ENCODE results near the gene KRTAP16-1. TPM values are rescaled to one million over a fixed set of nuclear protein-coding genes. Genes with fewer than 3 reads are reported as not detected.
A peak's percentile ranks its signal among the peaks of the same experiment; 100 is the strongest.

Gene KRTAP16-1
- polyA plus RNA-seq, 1 donor (not counting 4 experiments of a cell fraction or from before 2014, with no cell fraction given), result not detected

DNA sequence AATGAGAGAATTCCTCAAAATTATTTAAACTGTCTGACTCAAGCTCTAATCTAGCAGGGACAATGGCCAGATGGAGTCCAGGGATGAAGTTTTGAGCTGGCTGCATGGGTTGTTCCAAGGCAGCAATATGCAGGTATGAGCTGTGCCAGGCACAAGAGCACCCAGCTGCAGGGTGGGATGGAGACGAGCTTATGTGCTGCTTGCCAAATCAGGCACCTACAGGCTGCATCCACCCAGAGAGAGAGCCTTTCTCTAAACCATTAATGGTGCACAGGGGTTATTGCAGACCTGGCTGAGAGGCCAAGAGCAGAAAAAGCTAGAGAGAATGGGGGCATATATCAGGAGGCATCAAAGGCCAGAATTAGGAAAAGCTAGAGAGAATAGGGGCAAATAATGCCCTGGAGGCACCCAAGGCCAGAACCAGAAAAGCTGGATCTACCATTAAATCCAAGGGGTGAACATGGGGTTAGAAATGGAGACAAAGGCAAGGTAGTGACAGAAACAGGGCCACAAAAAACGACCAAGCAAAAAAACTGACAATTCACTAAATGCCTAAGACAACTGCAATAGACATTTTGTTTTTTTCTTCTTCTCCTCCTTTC lies 30.6 kb upstream of the KRTAP16-1 start:
- H3K79me2 ChIP-seq (ENCODE audit: control insufficient read depth, insufficient read depth, low read length), result no peaks in the 10 kb centered on the region
- no peaks in the 10 kb centered on the region for H4K20me1 ChIP-seq (ENCODE audit: control insufficient read depth, extremely low read depth, insufficient read depth, low read length)
- no peaks in the 10 kb centered on the region for H3K36me3 ChIP-seq (ENCODE audit: control insufficient read depth in 2 of 2, extremely low read depth in 1 of 2, insufficient read depth in 2 of 2, low read length in 2 of 2)
- H3K4me3 ChIP-seq (ENCODE audit: control insufficient read depth in 2 of 3, extremely low read depth in 1 of 3, insufficient read depth in 2 of 3, low read depth in 1 of 3, low read length in 3 of 3), result peak overlapping the region in 1 of 3 experiments; percentile 9
- no peaks in the 10 kb centered on the region for H3K27me3 ChIP-seq (ENCODE audit: control insufficient read depth, extremely low read depth, insufficient read depth, low read length)
- H3K27ac ChIP-seq (ENCODE audit: control insufficient read depth, insufficient read depth, low read length), result peak overlapping the region; percentile 43
- DNase-seq (ENCODE audit: low read depth, low spot score) (no peak), FAIRE-seq (peak; percentile 23)
- no peak for TF ChIP-seq EZH2 (IDR thresholded peaks at IDR 0.05; ENCODE audit: low read length)
- TF ChIP-seq, protein P1, sequence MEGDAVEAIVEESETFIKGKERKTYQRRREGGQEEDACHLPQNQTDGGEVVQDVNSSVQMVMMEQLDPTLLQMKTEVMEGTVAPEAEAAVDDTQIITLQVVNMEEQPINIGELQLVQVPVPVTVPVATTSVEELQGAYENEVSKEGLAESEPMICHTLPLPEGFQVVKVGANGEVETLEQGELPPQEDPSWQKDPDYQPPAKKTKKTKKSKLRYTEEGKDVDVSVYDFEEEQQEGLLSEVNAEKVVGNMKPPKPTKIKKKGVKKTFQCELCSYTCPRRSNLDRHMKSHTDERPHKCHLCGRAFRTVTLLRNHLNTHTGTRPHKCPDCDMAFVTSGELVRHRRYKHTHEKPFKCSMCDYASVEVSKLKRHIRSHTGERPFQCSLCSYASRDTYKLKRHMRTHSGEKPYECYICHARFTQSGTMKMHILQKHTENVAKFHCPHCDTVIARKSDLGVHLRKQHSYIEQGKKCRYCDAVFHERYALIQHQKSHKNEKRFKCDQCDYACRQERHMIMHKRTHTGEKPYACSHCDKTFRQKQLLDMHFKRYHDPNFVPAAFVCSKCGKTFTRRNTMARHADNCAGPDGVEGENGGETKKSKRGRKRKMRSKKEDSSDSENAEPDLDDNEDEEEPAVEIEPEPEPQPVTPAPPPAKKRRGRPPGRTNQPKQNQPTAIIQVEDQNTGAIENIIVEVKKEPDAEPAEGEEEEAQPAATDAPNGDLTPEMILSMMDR (optimal IDR thresholded peaks at IDR 0.05 in 1 of 3, IDR thresholded peaks at IDR 0.05 in 1 of 3, conservative IDR thresholded peaks at IDR 0.05 in 1 of 3; ENCODE audit: extremely low read depth in 1 of 3, insufficient read depth in 2 of 3, low read length in 3 of 3), result no peak
- no peak overlapping the region for H2AFZ ChIP-seq (ENCODE audit: control insufficient read depth, low read length)
- peak overlapping the region; percentile 24 for H3K9ac ChIP-seq (ENCODE audit: control insufficient read depth, extremely low read depth, insufficient read depth, low read length)
- H3K9me1 ChIP-seq (ENCODE audit: control insufficient read depth, extremely low read depth, insufficient read depth, low read length), result no peaks in the 10 kb centered on the region
- dilution Hi-C loops (cut with MboI; ENCODE audit: extremely low pct_ligation_motif_present, low sequenced_read_pairs), result no loop called here
- peak overlapping the region; percentile 40 for H3K4me2 ChIP-seq (ENCODE audit: control insufficient read depth, extremely low read depth, insufficient read depth, low read depth, low read length)
- no peaks in the 10 kb centered on the region for H3K9me3 ChIP-seq (ENCODE audit: control insufficient read depth, low read depth, low read length)
- peaks cover 15% of the 10 kb centered on the region for H3K4me1 ChIP-seq (ENCODE audit: control insufficient read depth, extremely low read depth, insufficient read depth, low read length)

DNA sequence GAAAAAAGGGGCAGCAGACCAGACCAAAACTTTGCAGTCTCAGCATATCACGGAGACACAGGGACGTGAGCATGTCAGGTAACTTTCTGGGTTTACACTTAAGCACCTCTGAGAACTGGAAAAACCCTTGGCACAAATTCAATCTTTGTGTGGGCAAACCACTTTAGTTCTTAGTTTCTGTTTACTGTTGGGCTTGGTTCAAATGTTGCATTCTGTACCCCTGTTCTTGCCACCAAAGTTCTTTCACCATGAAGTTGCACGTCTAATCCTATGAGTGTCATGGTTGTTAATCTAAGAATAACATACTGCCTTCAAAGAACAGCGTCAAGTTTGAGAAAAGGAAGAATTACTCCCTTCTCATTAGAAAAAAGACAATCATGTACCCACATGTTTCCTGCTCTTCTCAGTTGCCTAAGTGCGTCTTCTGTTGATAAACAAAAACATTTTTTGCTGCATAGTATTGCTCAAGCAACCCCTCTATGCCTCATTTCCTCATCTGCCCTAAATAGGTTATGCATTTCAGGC lies 29.9 kb upstream of the KRTAP16-1 start:
- Histone ChIP-seq H3K4me1 (ENCODE audit: control insufficient read depth, extremely low read depth, insufficient read depth, low read length) (peaks cover 15% of the 10 kb centered on the region), H3K9me3 (ENCODE audit: control insufficient read depth, low read depth, low read length) (no peaks in the 10 kb centered on the region), H3K4me2 (ENCODE audit: control insufficient read depth, extremely low read depth, insufficient read depth, low read depth, low read length) (peak overlapping the region; percentile 55), H3K4me3 (ENCODE audit: control insufficient read depth in 2 of 3, extremely low read depth in 1 of 3, insufficient read depth in 2 of 3, low read depth in 1 of 3, low read length in 3 of 3) (no peak overlapping the region), H3K9ac (ENCODE audit: control insufficient read depth, extremely low read depth, insufficient read depth, low read length) (peak overlapping the region; percentile 47), H3K79me2 (ENCODE audit: control insufficient read depth, insufficient read depth, low read length) (no peaks in the 10 kb centered on the region), H3K36me3 (ENCODE audit: control insufficient read depth in 2 of 2, extremely low read depth in 1 of 2, insufficient read depth in 2 of 2, low read length in 2 of 2) (no peaks in the 10 kb centered on the region), H3K27ac (ENCODE audit: control insufficient read depth, insufficient read depth, low read length) (peak overlapping the region; percentile 69), H3K9me1 (ENCODE audit: control insufficient read depth, extremely low read depth, insufficient read depth, low read length) (no peaks in the 10 kb centered on the region), H2AFZ (ENCODE audit: control insufficient read depth, low read length) (peak overlapping the region; percentile 53), H4K20me1 (ENCODE audit: control insufficient read depth, extremely low read depth, insufficient read depth, low read length) (no peaks in the 10 kb centered on the region), H3K27me3 (ENCODE audit: control insufficient read depth, extremely low read depth, insufficient read depth, low read length) (no peaks in the 10 kb centered on the region)
- TF ChIP-seq, protein P1 (optimal IDR thresholded peaks at IDR 0.05 in 1 of 3, IDR thresholded peaks at IDR 0.05 in 1 of 3, conservative IDR thresholded peaks at IDR 0.05 in 1 of 3; ENCODE audit: extremely low read depth in 1 of 3, insufficient read depth in 2 of 3, low read length in 3 of 3), result no peak
- TF ChIP-seq EZH2 (IDR thresholded peaks at IDR 0.05; ENCODE audit: low read length), result no peak
- FAIRE-seq (peak; percentile 82), DNase-seq (ENCODE audit: low read depth, low spot score) (no peak)
- dilution Hi-C loops (cut with MboI; ENCODE audit: extremely low pct_ligation_motif_present, low sequenced_read_pairs), result no loop called here

All from keratinocyte (primary cell).